MG63 (cell line): Measurements from ENCODE around the gene VAC14. TPM values are rescaled to one million over a fixed set of nuclear protein-coding genes. Genes with fewer than 3 reads are reported as not detected.
"Not testable (repeated sequence)": the region's sequence is repeated elsewhere in the genome, so short reads cannot be mapped to it uniquely, and the experiment has no call there.

ENCODE experiments used
- DNase-seq: peaks from one replicate; pipeline ENCODE4 v3.0.0-alpha.2; 2020
- H3K27me3 ChIP-seq: fragments of 250-450 bp; sonication (Bioruptor Pico); 2 replicates; pipeline ENCODE4 v1.5.1; 2020; ENCODE audit warnings: mild to moderate bottlenecking, moderate library complexity
- H3K36me3 ChIP-seq: fragments of 250-450 bp; sonication (Bioruptor Pico); 2 replicates; pipeline ENCODE4 v1.5.1; 2020; ENCODE audit warnings: mild to moderate bottlenecking, moderate library complexity
- H3K4me3 ChIP-seq: fragments of 250-450 bp; sonication (Bioruptor Pico); 2 replicates; pipeline ENCODE4 v1.5.1; 2020; ENCODE audit warnings: mild to moderate bottlenecking, moderate library complexity
- H3K9me3 ChIP-seq: fragments of 250-450 bp; sonication (Bioruptor Pico); 2 replicates; pipeline ENCODE4 v1.5.1; 2020; ENCODE audit warnings: mild to moderate bottlenecking, moderate library complexity
- total RNA-seq: library from RNA; depleted of rRNA; stranded (reverse); fragments of >200 nt; shearing (Covaris generic); gene quantifications from 2 replicates; pipeline ENCODE4 v1.2.3, GENCODE V29; 2014; ENCODE audit warnings: low replicate concordance; rRNA removed

Gene VAC14
- total RNA-seq: 8.9 and 15.4 TPM in 2 replicates

DNA sequence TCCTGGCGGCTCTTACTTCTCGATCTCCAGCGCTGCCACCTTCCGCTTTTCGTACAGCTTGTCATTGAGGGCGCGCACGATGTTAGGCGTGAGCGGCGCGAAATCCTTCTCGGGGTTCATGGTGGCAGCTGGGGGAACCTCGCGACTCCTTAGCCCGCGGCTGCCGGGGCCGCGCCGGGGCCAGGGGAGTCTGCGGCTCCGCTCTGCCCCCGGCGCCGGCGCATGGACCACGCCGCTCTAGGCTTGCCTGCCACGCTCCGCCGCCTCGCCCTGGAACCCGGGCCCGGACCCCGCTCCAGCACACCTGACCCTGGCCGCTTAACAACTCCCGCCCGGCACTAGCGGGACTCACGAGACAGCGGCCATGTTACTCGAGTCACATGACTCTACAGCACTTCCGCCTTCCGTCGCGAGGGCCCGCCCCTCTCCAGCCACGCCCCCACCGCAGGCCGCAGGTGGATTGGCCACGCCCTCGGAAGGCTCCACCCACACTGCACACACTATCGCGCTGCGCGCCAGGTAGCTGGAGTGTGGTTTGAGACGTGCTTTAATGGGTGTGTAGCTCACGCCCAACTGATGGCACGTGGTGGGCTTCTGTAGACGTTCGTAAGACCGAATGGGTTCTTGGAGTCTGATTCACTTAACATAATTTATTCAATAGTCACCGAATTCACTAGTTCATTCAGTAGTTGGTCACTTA is at the start of gene VAC14:
Gene VAC14 (minus strand): TSS at position 378 of the 700 bp plus-strand sequence. CDS start 258 bp downstream, at position 120.
- no peaks in the 10 kb centered on the region for H3K27me3 ChIP-seq
- DNase-seq: peak; percentile 77
- H3K36me3 ChIP-seq: no peaks in the 10 kb centered on the region
- 0 out of 2 replicates have a peak, but pooled peaks cover 3% of the 10 kb centered on the region for H3K9me3 ChIP-seq
- peak within 1 kb of the TSS; percentile 63 for H3K4me3 ChIP-seq

GRCh38 chr16:70823498-70824118 is 22.6 kb upstream of the VAC14 start:
- H3K4me3 ChIP-seq, H3K9me3 ChIP-seq, H3K27me3 ChIP-seq, H3K36me3 ChIP-seq, DNase-seq: not testable (repeated sequence)

DNA sequence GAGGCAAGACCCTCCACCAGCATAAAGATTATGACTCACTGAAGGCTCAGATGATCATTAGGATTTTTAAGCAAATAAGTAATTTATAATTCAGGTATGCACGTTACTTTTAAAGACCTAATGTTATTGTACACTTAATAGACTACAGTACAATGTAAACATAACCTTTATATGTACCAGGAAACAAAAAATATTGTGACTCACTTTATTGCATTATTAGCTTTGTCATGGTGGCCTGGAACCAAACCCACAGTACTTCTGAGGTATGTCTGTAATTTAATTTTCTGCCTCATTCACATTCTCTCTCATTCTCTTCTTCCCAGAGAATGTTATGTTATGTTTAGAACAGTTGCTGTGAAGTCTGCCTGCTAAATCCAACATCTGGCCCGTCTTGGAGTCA is 21.8 kb upstream of the VAC14 start:
- not testable (repeated sequence) for H3K36me3 ChIP-seq, DNase-seq, H3K4me3 ChIP-seq, H3K9me3 ChIP-seq, H3K27me3 ChIP-seq

DNA sequence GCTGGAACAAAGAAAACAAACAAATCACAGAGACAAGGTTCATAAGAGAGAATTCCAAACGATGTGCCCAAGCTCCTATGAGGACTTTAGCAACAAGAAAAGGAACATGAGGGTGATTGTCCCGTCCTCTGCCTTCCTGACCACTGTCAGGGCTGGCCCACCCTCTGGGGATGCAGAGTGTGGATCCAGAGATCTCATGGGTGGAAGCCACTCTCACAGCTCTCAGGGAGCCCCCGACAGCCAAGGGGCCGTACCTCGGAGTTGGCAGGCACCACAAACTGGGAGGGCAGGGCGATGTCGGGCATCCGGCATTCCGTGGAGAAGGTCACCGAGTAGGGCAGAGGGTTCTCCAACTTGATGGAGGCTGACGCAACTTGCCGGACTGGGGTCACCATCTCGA is 17.1 kb upstream of the VAC14 start:
- not testable (repeated sequence) for H3K27me3 ChIP-seq, DNase-seq, H3K36me3 ChIP-seq, H3K9me3 ChIP-seq, H3K4me3 ChIP-seq

- no peak for DNase-seq
- Histone ChIP-seq H3K27me3 (no peaks in the 10 kb centered on the region), H3K9me3 (no peaks in the 10 kb centered on the region), H3K4me3 (no peak overlapping the region), H3K36me3 (no peaks in the 10 kb centered on the region)
Measured at GRCh38 chr16:70809392-70810060, 8.6 kb upstream of the VAC14 start.

GRCh38 chr16:70808371-70808770 is 7.4 kb upstream of the VAC14 start:
- Histone ChIP-seq H3K9me3 (0 out of 2 replicates have a peak, but pooled peaks cover 2% of the 10 kb centered on the region), H3K4me3 (no peak overlapping the region), H3K27me3 (no peaks in the 10 kb centered on the region), H3K36me3 (no peaks in the 10 kb centered on the region)
- DNase-seq: no peak

GRCh38 chr16:70805787-70806186 is 4.8 kb upstream of the VAC14 start:
- Histone ChIP-seq H3K36me3 (no peaks in the 10 kb centered on the region), H3K9me3 (0 out of 2 replicates have a peak, but pooled peaks cover 3% of the 10 kb centered on the region), H3K27me3 (no peaks in the 10 kb centered on the region), H3K4me3 (no peak overlapping the region)
- DNase-seq: no peak

- H3K27me3 ChIP-seq: no peaks in the 10 kb centered on the region
- no peak for DNase-seq
- H3K9me3 ChIP-seq: 0 out of 2 replicates have a peak, but pooled peaks cover 3% of the 10 kb centered on the region
- H3K4me3 ChIP-seq: no peak overlapping the region
- H3K36me3 ChIP-seq: no peaks in the 10 kb centered on the region
Measured at GRCh38 chr16:70805380-70805779, 4.4 kb upstream of the VAC14 start.

DNA sequence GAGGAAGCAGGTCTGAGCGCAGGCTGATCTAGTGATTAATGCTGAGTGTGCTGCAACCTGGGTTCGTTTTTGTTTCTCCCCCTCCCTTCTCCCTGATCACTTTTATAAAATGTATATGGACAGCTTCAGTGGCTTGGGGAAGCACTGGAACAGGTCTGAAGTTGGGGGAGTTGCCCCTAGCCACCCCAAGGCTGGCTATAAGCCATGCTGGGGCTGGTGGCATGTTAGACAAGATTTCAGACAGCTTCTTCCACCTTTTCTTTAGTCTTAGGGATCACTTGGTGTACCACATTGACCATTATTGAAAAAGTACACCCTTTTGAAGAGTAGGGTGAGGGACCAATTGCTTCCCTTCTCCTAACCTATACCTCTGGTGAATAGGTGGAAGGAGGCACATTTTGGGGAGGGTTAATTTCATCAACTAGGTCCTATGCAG is 3.8 kb upstream of the VAC14 start:
- Histone ChIP-seq H3K27me3 (no peaks in the 10 kb centered on the region), H3K4me3 (no peak overlapping the region), H3K36me3 (no peaks in the 10 kb centered on the region), H3K9me3 (0 out of 2 replicates have a peak, but pooled peaks cover 3% of the 10 kb centered on the region)
- no peak for DNase-seq

DNA sequence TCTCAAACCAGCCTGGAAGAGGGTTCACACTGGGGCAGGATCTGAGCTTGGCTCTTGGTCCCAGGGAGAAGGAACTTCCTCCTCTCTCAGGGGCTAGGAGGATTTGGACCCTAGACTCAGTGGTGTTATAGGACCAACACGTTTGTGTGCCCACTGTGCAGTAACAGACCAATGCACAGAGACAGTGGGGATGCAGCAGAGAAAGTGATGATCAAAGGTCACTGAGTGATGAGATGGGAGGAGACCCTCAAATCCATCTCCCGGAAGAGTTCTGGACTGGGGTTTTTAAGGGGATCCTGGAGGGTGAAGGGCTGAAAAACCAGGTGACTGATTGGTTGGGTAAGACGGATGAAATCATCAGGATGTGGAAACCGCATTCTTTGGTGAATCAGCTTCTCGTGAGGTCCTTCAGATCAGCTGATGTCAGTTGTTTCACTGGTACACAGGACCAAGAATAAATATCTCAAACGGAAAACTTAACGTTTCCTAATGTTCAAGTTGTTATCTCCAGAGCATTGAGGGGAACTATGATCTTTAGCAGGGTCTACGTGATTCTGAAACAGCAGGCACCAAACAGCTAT is 3.3 kb upstream of the VAC14 start:
- 0 out of 2 replicates have a peak, but pooled peaks cover 3% of the 10 kb centered on the region for H3K9me3 ChIP-seq
- no peaks in the 10 kb centered on the region for H3K27me3 ChIP-seq
- no peak for DNase-seq
- no peaks in the 10 kb centered on the region for H3K36me3 ChIP-seq
- H3K4me3 ChIP-seq: no peak overlapping the region

GRCh38 chr16:70803319-70803718 is 2.4 kb upstream of the VAC14 start:
- no peak for DNase-seq
- Histone ChIP-seq H3K9me3 (0 out of 2 replicates have a peak, but pooled peaks cover 3% of the 10 kb centered on the region), H3K4me3 (no peak overlapping the region), H3K27me3 (no peaks in the 10 kb centered on the region), H3K36me3 (no peaks in the 10 kb centered on the region)

- no peaks in the 10 kb centered on the region for H3K36me3 ChIP-seq
- peak overlapping the region; percentile 63 for H3K4me3 ChIP-seq
- 0 out of 2 replicates have a peak, but pooled peaks cover 3% of the 10 kb centered on the region for H3K9me3 ChIP-seq
- no peaks in the 10 kb centered on the region for H3K27me3 ChIP-seq
- DNase-seq: no peak
Measured at GRCh38 chr16:70801611-70802010, 653 bp upstream of the VAC14 start.

DNA sequence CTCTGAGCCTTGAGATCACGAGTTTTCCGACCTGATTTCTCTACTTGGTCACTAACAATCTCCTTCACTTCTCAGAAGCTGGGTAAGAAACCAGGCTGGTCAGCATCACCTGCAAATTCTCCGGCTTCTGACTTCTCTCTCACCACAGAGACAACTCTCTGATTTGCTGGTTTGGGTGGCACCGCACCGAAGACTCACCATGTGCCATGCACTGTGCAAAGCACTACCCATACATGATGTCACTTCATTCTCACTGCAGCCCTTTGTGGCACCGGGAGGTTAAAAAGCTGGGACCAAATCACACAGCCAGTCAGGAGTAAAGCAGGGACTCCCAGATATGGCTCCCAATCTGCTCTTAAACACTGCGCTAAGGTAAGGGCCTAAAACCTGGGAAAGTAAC is 647 bp downstream of the VAC14 start:
- no peak for DNase-seq
- Histone ChIP-seq H3K36me3 (no peaks in the 10 kb centered on the region), H3K9me3 (0 out of 2 replicates have a peak, but pooled peaks cover 3% of the 10 kb centered on the region), H3K27me3 (no peaks in the 10 kb centered on the region), H3K4me3 (peak overlapping the region; percentile 63)

DNA sequence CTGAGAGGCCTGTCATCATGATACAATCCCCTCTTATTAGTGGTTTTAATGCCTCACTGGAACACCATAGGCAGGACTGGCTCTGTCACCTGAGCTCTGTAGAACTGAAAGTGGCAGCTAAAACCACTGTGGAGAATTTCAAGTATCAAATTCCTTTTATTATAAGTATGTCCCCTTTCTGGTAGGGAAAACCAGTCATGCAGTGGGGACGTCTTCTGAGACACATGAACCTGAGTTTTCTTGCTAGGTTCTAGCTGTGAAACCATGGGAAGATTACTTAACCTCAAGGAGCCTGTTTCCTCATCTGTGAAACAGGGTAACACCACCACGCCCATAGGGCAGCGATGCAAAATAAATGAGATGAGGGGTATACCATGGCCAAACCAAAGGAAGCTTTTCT is 4.7 kb downstream of the VAC14 start:
- Histone ChIP-seq H3K9me3 (no peaks in the 10 kb centered on the region), H3K36me3 (no peaks in the 10 kb centered on the region), H3K4me3 (no peak overlapping the region), H3K27me3 (no peaks in the 10 kb centered on the region)
- no peak for DNase-seq

GRCh38 chr16:70795296-70795912 is 5.6 kb downstream of the VAC14 start:
- Histone ChIP-seq H3K36me3 (no peaks in the 10 kb centered on the region), H3K4me3 (no peak overlapping the region), H3K9me3 (no peaks in the 10 kb centered on the region), H3K27me3 (no peaks in the 10 kb centered on the region)
- no peak for DNase-seq

DNA sequence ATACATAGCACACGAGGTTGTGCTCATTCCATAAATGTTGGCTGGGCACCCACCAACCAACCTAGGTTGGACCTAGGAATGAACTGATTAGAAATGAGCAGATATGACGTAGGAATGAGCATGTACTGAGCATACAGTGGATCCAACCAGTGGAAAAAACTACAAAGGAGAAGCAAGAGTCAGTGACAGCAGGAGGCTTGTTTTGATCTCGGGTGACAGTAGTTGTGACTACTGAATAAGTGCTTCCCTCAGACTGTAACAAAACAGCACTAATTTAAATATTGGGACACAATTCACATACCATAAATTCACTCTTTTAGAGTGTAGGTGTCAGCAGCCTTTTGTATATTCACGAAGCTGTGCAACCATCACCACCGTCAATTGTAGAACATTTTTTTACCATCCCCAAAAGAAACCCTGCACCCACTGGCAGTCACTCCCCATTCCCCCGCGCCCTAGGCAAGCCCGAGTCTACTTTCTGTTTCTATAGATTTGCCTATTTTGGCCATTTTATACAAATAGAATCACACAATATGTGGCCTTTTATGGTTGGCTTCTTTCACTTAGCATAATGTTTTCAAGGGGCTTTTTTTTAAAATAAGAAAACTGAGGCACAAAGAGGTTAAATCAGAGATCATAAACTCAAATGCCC is 7.0 kb downstream of the VAC14 start:
- H3K4me3 ChIP-seq: no peak overlapping the region
- no peaks in the 10 kb centered on the region for H3K36me3 ChIP-seq
- H3K9me3 ChIP-seq: no peaks in the 10 kb centered on the region
- no peak for DNase-seq
- H3K27me3 ChIP-seq: no peaks in the 10 kb centered on the region
